Endodermal cell (in vitro differentiated cells): ENCODE results near the gene OR5L2. TPM values are rescaled to one million over a fixed set of nuclear protein-coding genes. Genes with fewer than 3 reads are reported as not detected.
"Not testable (repeated sequence)": the region's sequence is repeated elsewhere in the genome, so short reads cannot be mapped to it uniquely, and the experiment has no call there.

Source experiments
- DNase-seq: peaks from one replicate; pipeline ENCODE4 v3.0.0-alpha.2; 2017
- H3K27ac ChIP-seq: 2 replicates; pipeline ENCODE4 v1.5.1; 2013; ENCODE audit warnings: mild to moderate bottlenecking, low read depth, low read length, moderate library complexity
- H3K27me3 ChIP-seq: 2 replicates; pipeline ENCODE4 v1.6.1; 2013; ENCODE audit warnings: mild to moderate bottlenecking, low read length, moderate library complexity; ENCODE audit not compliant: insufficient read depth, control insufficient read depth, poor library complexity, severe bottlenecking
- H3K36me3 ChIP-seq: 2 replicates; pipeline ENCODE4 v1.7.0; 2013; ENCODE audit warnings: mild to moderate bottlenecking, low read length, moderate library complexity; ENCODE audit not compliant: control insufficient read depth, insufficient read depth
- H3K4me1 ChIP-seq: one replicate; pipeline ENCODE4 v1.7.0; 2013; ENCODE audit warnings: low read length; ENCODE audit not compliant: control insufficient read depth, insufficient read depth
- H3K4me3 ChIP-seq: 2 replicates; pipeline ENCODE4 v1.5.1; 2013; ENCODE audit warnings: mild to moderate bottlenecking, low read length, moderate library complexity
- H3K9ac ChIP-seq: 2 replicates; pipeline ENCODE4 v1.6.1; 2013; ENCODE audit warnings: mild to moderate bottlenecking, low read length, moderate library complexity; ENCODE audit not compliant: poor library complexity, severe bottlenecking; ENCODE audit errors: extremely low read depth
- H3K9me3 ChIP-seq: 2 replicates; pipeline ENCODE4 v1.6.1; 2013; ENCODE audit warnings: mild to moderate bottlenecking, low read length, moderate library complexity; ENCODE audit not compliant: control insufficient read depth
- H3K27ac Mint-ChIP-seq: 2 replicates; pipeline ENCODE4 v1.8.0; 2020; ENCODE audit warnings: mixed read lengths
- H3K27me3 Mint-ChIP-seq: 2 replicates; pipeline ENCODE4 v1.8.0; 2021; ENCODE audit warnings: mild to moderate bottlenecking, mixed read lengths; ENCODE audit not compliant: insufficient read depth
- H3K36me3 Mint-ChIP-seq: 2 replicates; pipeline ENCODE4 v1.8.0; 2020; ENCODE audit warnings: low read depth, mixed read lengths
- H3K4me1 Mint-ChIP-seq: 2 replicates; pipeline ENCODE4 v1.8.0; 2020; ENCODE audit warnings: mixed read lengths
- H3K4me3 Mint-ChIP-seq: 2 replicates; pipeline ENCODE4 v1.8.0; 2020; ENCODE audit warnings: mild to moderate bottlenecking, moderate library complexity, mixed read lengths
- H3K9me3 Mint-ChIP-seq: 2 replicates; pipeline ENCODE4 v1.8.0; 2020; ENCODE audit warnings: mild to moderate bottlenecking, mixed read lengths
- CTCF ChIP-seq: fragments of 200-600 bp; sonication (generic); conservative IDR thresholded peaks from 2 replicates; pipeline ENCODE4 v1.5.0; 2021; ENCODE audit warnings: antibody characterized with exemption, mild to moderate bottlenecking
- WGBS, 2 experiments: methylation state at CpG; one replicate each; pipeline versions ENCODE4 v1.1.5 to v1.1.7; 2013; ENCODE audit warnings: missing lambda C conversion rate in 2 of 2, mixed read lengths in 1 of 2; ENCODE audit not compliant: insufficient coverage in 1 of 2, insufficient read length in 1 of 2; 5-methylcytosine and 5-hydroxymethylcytosine counted together
- total RNA-seq, 2 donors: library from RNA; stranded (reverse); fragmentation: NEBNext Ultra II Directional in 1 of 2; extraction: Animal tissue kit (Norgen Biotek cat#: 25700) in 1 of 2; gene quantifications; 2 replicates in 1 of 2; 3 replicates in 1 of 2; pipeline ENCODE4 v1.2.1, GENCODE V29; 2021

Gene OR5L2
- total RNA-seq, 2 donors from 2014 or later: not detected

DNA sequence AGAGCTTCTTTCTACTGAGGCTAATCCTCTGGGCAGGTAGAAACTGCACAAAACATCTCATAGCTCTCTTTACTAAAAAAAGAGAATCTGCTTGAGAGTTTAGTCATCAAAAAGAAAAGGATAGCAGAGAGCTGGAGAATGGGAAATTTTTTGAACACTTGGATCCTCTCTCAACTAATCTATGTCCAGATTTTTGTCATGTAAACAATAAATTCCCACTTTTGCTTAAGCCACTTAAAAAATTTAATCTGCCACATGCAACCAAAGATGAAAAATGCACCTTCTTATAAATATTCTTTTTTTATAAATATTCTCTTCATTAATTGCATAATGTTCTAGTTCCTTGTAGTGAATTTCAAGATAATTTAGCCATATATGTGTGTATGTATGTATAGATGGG is 22.0 kb downstream of the OR5L2 start:
- no peaks in the 10 kb centered on the region for H3K36me3 Mint-ChIP-seq
- peaks cover 72% of the 10 kb centered on the region for H3K9me3 Mint-ChIP-seq

GRCh38 chr11:55852141-55852540 is 25.1 kb downstream of the OR5L2 start:
- WGBS, 2 experiments: no CpG with 5 or more reads among the region's 1 CpG
- Histone ChIP-seq H3K27ac (no peak overlapping the region), H3K36me3 (no peaks in the 10 kb centered on the region), H3K9me3 (peaks cover 69% of the 10 kb centered on the region), H3K9ac (no peak overlapping the region), H3K4me3 (no peak overlapping the region), H3K27me3 (no peaks in the 10 kb centered on the region), H3K4me1 (no peaks in the 10 kb centered on the region)
- Mint-ChIP-seq H3K4me1 (no peaks in the 10 kb centered on the region), H3K4me3 (no peak overlapping the region), H3K9me3 (peaks cover 72% of the 10 kb centered on the region), H3K27ac (no peak overlapping the region), H3K27me3 (no peaks in the 10 kb centered on the region), H3K36me3 (no peaks in the 10 kb centered on the region)
- no peak for TF ChIP-seq CTCF
- DNase-seq: no peak

More for the DNA sequence above, 22.0 kb downstream of the OR5L2 start:
- no peaks in the 10 kb centered on the region for H3K4me1 ChIP-seq
- no peak for TF ChIP-seq CTCF
- no peak overlapping the region for H3K27ac ChIP-seq
- H3K9me3 ChIP-seq: peaks cover 70% of the 10 kb centered on the region
- Mint-ChIP-seq H3K27me3 (no peaks in the 10 kb centered on the region), H3K4me1 (no peaks in the 10 kb centered on the region), H3K4me3 (no peak overlapping the region), H3K27ac (no peak overlapping the region)
- no peak for DNase-seq
- H3K4me3 ChIP-seq: no peak overlapping the region
- no peaks in the 10 kb centered on the region for H3K36me3 ChIP-seq
- H3K9ac ChIP-seq: no peak overlapping the region
- no peaks in the 10 kb centered on the region for H3K27me3 ChIP-seq

- Mint-ChIP-seq H3K27ac (no peak overlapping the region), H3K27me3 (no peaks in the 10 kb centered on the region), H3K9me3 (peaks cover 77% of the 10 kb centered on the region), H3K36me3 (no peaks in the 10 kb centered on the region), H3K4me1 (no peaks in the 10 kb centered on the region), H3K4me3 (no peak overlapping the region)
- Histone ChIP-seq H3K27ac (no peak overlapping the region), H3K36me3 (no peaks in the 10 kb centered on the region), H3K4me1 (no peaks in the 10 kb centered on the region), H3K4me3 (no peak overlapping the region), H3K27me3 (no peaks in the 10 kb centered on the region), H3K9me3 (peaks cover 82% of the 10 kb centered on the region), H3K9ac (no peak overlapping the region)
- no peak for TF ChIP-seq CTCF
- 14% methylated on average over 1 of the region's 1 CpG; no CpG with 5 or more reads in 1 of the 2 experiments for WGBS, 2 experiments
- no peak for DNase-seq
These were observed 27.7 kb downstream of the OR5L2 start for GRCh38 chr11:55854704-55855103.

GRCh38 chr11:55867354-55867753 is 40.3 kb downstream of the OR5L2 start:
- peaks cover 90% of the 10 kb centered on the region for H3K9me3 Mint-ChIP-seq
- not testable (repeated sequence) for H3K27ac ChIP-seq, H3K4me1 Mint-ChIP-seq, H3K27me3 Mint-ChIP-seq, H3K27me3 ChIP-seq, H3K27ac Mint-ChIP-seq, H3K9ac ChIP-seq, H3K4me3 ChIP-seq, H3K36me3 ChIP-seq, H3K4me1 ChIP-seq, DNase-seq, H3K4me3 Mint-ChIP-seq, H3K36me3 Mint-ChIP-seq
- 77 to 80% methylated on average over 1 to 4 of the region's 4 CpGs for WGBS, 2 experiments
- H3K9me3 ChIP-seq: peaks cover 18% of the 10 kb centered on the region

- peaks cover 74% of the 10 kb centered on the region for H3K9me3 Mint-ChIP-seq
- not testable (repeated sequence) for DNase-seq
These were observed 45.7 kb downstream of the OR5L2 start for GRCh38 chr11:55872731-55873130.

More at GRCh38 chr11:55872731-55873130, 45.7 kb downstream of the OR5L2 start:
- not testable (repeated sequence) for H3K9me3 ChIP-seq, H3K27me3 Mint-ChIP-seq, H3K4me1 ChIP-seq, H3K4me1 Mint-ChIP-seq, H3K4me3 Mint-ChIP-seq, H3K9ac ChIP-seq, H3K36me3 ChIP-seq, H3K27me3 ChIP-seq, H3K4me3 ChIP-seq, H3K27ac Mint-ChIP-seq, H3K36me3 Mint-ChIP-seq, H3K27ac ChIP-seq
- WGBS, 2 experiments: 94 to 95% methylated on average over 19 to 33 of the region's 33 CpGs
